ENCODE results near the gene MEF2A.

MEF2A gene

GRCh38 chr15:99633655-99634054, 67.9 kb downstream of the MEF2A start:
- Histone ChIP-seq H3K9me3 (ENCODE audit: control insufficient read depth, low read length) (no peaks in the 10 kb centered on the region), H3K4me1 (ENCODE audit: control insufficient read depth, insufficient read depth, low read length, poor library complexity, severe bottlenecking) (no peaks in the 10 kb centered on the region), H3K36me3 (ENCODE audit: control insufficient read depth, insufficient read depth, low read length) (peaks cover 8% of the 10 kb centered on the region), H3K27me3 (replicated peaks; ENCODE audit: control insufficient read depth, insufficient read depth, low read length, poor library complexity, severe bottlenecking) (no peaks in the 10 kb centered on the region), H3K4me3 (ENCODE audit: insufficient read depth, low read depth, low read length, poor library complexity, severe bottlenecking) (no peak overlapping the region), H3K27ac (ENCODE audit: insufficient read depth, low read length, poor library complexity, severe bottlenecking) (no peak overlapping the region)
- DNase-seq: no peak

- no peak overlapping the region for H3K27ac ChIP-seq (ENCODE audit: insufficient read depth, low read length, poor library complexity, severe bottlenecking)
- no peak for DNase-seq
- H3K9me3 ChIP-seq (ENCODE audit: control insufficient read depth, low read length): no peaks in the 10 kb centered on the region
- peaks cover 8% of the 10 kb centered on the region for H3K36me3 ChIP-seq (ENCODE audit: control insufficient read depth, insufficient read depth, low read length)
- no peaks in the 10 kb centered on the region for H3K27me3 ChIP-seq (replicated peaks; ENCODE audit: control insufficient read depth, insufficient read depth, low read length, poor library complexity, severe bottlenecking)
- H3K4me3 ChIP-seq (ENCODE audit: insufficient read depth, low read depth, low read length, poor library complexity, severe bottlenecking): no peak overlapping the region
- no peaks in the 10 kb centered on the region for H3K4me1 ChIP-seq (ENCODE audit: control insufficient read depth, insufficient read depth, low read length, poor library complexity, severe bottlenecking)
Observed at GRCh38 chr15:99634576-99634975, 68.8 kb downstream of the MEF2A start.

- H3K36me3 ChIP-seq (ENCODE audit: control insufficient read depth, insufficient read depth, low read length): peaks cover 8% of the 10 kb centered on the region
- DNase-seq: no peak
Observed at GRCh38 chr15:99635145-99635544, 69.4 kb downstream of the MEF2A start.

GRCh38 chr15:99635794-99636193, 70.0 kb downstream of the MEF2A start:
- Histone ChIP-seq H3K36me3 (ENCODE audit: control insufficient read depth, insufficient read depth, low read length) (peaks cover 8% of the 10 kb centered on the region), H3K9me3 (ENCODE audit: control insufficient read depth, low read length) (no peaks in the 10 kb centered on the region), H3K27ac (ENCODE audit: insufficient read depth, low read length, poor library complexity, severe bottlenecking) (no peak overlapping the region), H3K27me3 (replicated peaks; ENCODE audit: control insufficient read depth, insufficient read depth, low read length, poor library complexity, severe bottlenecking) (no peaks in the 10 kb centered on the region), H3K4me3 (ENCODE audit: insufficient read depth, low read depth, low read length, poor library complexity, severe bottlenecking) (no peak overlapping the region), H3K4me1 (ENCODE audit: control insufficient read depth, insufficient read depth, low read length, poor library complexity, severe bottlenecking) (no peaks in the 10 kb centered on the region)
- DNase-seq: no peak

More at GRCh38 chr15:99635145-99635544, 69.4 kb downstream of the MEF2A start:
- no peak overlapping the region for H3K27ac ChIP-seq (ENCODE audit: insufficient read depth, low read length, poor library complexity, severe bottlenecking)
- H3K27me3 ChIP-seq (replicated peaks; ENCODE audit: control insufficient read depth, insufficient read depth, low read length, poor library complexity, severe bottlenecking): no peaks in the 10 kb centered on the region
- H3K4me1 ChIP-seq (ENCODE audit: control insufficient read depth, insufficient read depth, low read length, poor library complexity, severe bottlenecking): no peaks in the 10 kb centered on the region
- no peak overlapping the region for H3K4me3 ChIP-seq (ENCODE audit: insufficient read depth, low read depth, low read length, poor library complexity, severe bottlenecking)
- H3K9me3 ChIP-seq (ENCODE audit: control insufficient read depth, low read length): no peaks in the 10 kb centered on the region

GRCh38 chr15:99644913-99645542, 79.2 kb downstream of the MEF2A start:
- H3K4me3 ChIP-seq (ENCODE audit: insufficient read depth, low read depth, low read length, poor library complexity, severe bottlenecking): no peak overlapping the region

GRCh38 chr15:99645543-99645935, 79.8 kb downstream of the MEF2A start:
- no peaks in the 10 kb centered on the region for H3K4me1 ChIP-seq (ENCODE audit: control insufficient read depth, insufficient read depth, low read length, poor library complexity, severe bottlenecking)
- H3K36me3 ChIP-seq (ENCODE audit: control insufficient read depth, insufficient read depth, low read length): peaks cover 29% of the 10 kb centered on the region
- H3K27me3 ChIP-seq (replicated peaks; ENCODE audit: control insufficient read depth, insufficient read depth, low read length, poor library complexity, severe bottlenecking): no peaks in the 10 kb centered on the region

More at GRCh38 chr15:99644913-99645542, 79.2 kb downstream of the MEF2A start:
- peaks cover 29% of the 10 kb centered on the region for H3K36me3 ChIP-seq (ENCODE audit: control insufficient read depth, insufficient read depth, low read length)
- no peaks in the 10 kb centered on the region for H3K27me3 ChIP-seq (replicated peaks; ENCODE audit: control insufficient read depth, insufficient read depth, low read length, poor library complexity, severe bottlenecking)
- no peaks in the 10 kb centered on the region for H3K4me1 ChIP-seq (ENCODE audit: control insufficient read depth, insufficient read depth, low read length, poor library complexity, severe bottlenecking)
- no peaks in the 10 kb centered on the region for H3K9me3 ChIP-seq (ENCODE audit: control insufficient read depth, low read length)
- DNase-seq: no peak
- no peak overlapping the region for H3K27ac ChIP-seq (ENCODE audit: insufficient read depth, low read length, poor library complexity, severe bottlenecking)

GRCh38 chr15:99645951-99646350, 80.2 kb downstream of the MEF2A start:
- H3K27ac ChIP-seq (ENCODE audit: insufficient read depth, low read length, poor library complexity, severe bottlenecking): no peak overlapping the region
- H3K27me3 ChIP-seq (replicated peaks; ENCODE audit: control insufficient read depth, insufficient read depth, low read length, poor library complexity, severe bottlenecking): no peaks in the 10 kb centered on the region
- no peak overlapping the region for H3K4me3 ChIP-seq (ENCODE audit: insufficient read depth, low read depth, low read length, poor library complexity, severe bottlenecking)
- no peaks in the 10 kb centered on the region for H3K9me3 ChIP-seq (ENCODE audit: control insufficient read depth, low read length)
- peaks cover 28% of the 10 kb centered on the region for H3K36me3 ChIP-seq (ENCODE audit: control insufficient read depth, insufficient read depth, low read length)
- H3K4me1 ChIP-seq (ENCODE audit: control insufficient read depth, insufficient read depth, low read length, poor library complexity, severe bottlenecking): no peaks in the 10 kb centered on the region
- no peak for DNase-seq

More at GRCh38 chr15:99645543-99645935, 79.8 kb downstream of the MEF2A start:
- DNase-seq: no peak
- Histone ChIP-seq H3K9me3 (ENCODE audit: control insufficient read depth, low read length) (no peaks in the 10 kb centered on the region), H3K27ac (ENCODE audit: insufficient read depth, low read length, poor library complexity, severe bottlenecking) (no peak overlapping the region), H3K4me3 (ENCODE audit: insufficient read depth, low read depth, low read length, poor library complexity, severe bottlenecking) (no peak overlapping the region)

- Histone ChIP-seq H3K36me3 (ENCODE audit: control insufficient read depth, insufficient read depth, low read length) (peaks cover 19% of the 10 kb centered on the region), H3K4me1 (ENCODE audit: control insufficient read depth, insufficient read depth, low read length, poor library complexity, severe bottlenecking) (no peaks in the 10 kb centered on the region), H3K9me3 (ENCODE audit: control insufficient read depth, low read length) (no peaks in the 10 kb centered on the region), H3K4me3 (ENCODE audit: insufficient read depth, low read depth, low read length, poor library complexity, severe bottlenecking) (no peak overlapping the region), H3K27me3 (replicated peaks; ENCODE audit: control insufficient read depth, insufficient read depth, low read length, poor library complexity, severe bottlenecking) (no peaks in the 10 kb centered on the region), H3K27ac (ENCODE audit: insufficient read depth, low read length, poor library complexity, severe bottlenecking) (no peak overlapping the region)
- no peak for DNase-seq
Observed at GRCh38 chr15:99651023-99651807, 85.4 kb downstream of the MEF2A start.

- DNase-seq: no peak
- Histone ChIP-seq H3K4me3 (ENCODE audit: insufficient read depth, low read depth, low read length, poor library complexity, severe bottlenecking) (no peak overlapping the region), H3K4me1 (ENCODE audit: control insufficient read depth, insufficient read depth, low read length, poor library complexity, severe bottlenecking) (no peaks in the 10 kb centered on the region), H3K36me3 (ENCODE audit: control insufficient read depth, insufficient read depth, low read length) (peaks cover 4% of the 10 kb centered on the region), H3K27ac (ENCODE audit: insufficient read depth, low read length, poor library complexity, severe bottlenecking) (no peak overlapping the region), H3K9me3 (ENCODE audit: control insufficient read depth, low read length) (no peaks in the 10 kb centered on the region), H3K27me3 (replicated peaks; ENCODE audit: control insufficient read depth, insufficient read depth, low read length, poor library complexity, severe bottlenecking) (no peaks in the 10 kb centered on the region)
Observed at GRCh38 chr15:99656205-99656604, 90.4 kb downstream of the MEF2A start.

- Histone ChIP-seq H3K36me3 (ENCODE audit: control insufficient read depth, insufficient read depth, low read length) (no peaks in the 10 kb centered on the region), H3K9me3 (ENCODE audit: control insufficient read depth, low read length) (no peaks in the 10 kb centered on the region), H3K4me3 (ENCODE audit: insufficient read depth, low read depth, low read length, poor library complexity, severe bottlenecking) (no peak overlapping the region), H3K4me1 (ENCODE audit: control insufficient read depth, insufficient read depth, low read length, poor library complexity, severe bottlenecking) (no peaks in the 10 kb centered on the region), H3K27me3 (replicated peaks; ENCODE audit: control insufficient read depth, insufficient read depth, low read length, poor library complexity, severe bottlenecking) (no peaks in the 10 kb centered on the region), H3K27ac (ENCODE audit: insufficient read depth, low read length, poor library complexity, severe bottlenecking) (no peak overlapping the region)
- no peak for DNase-seq
Observed at GRCh38 chr15:99657996-99658395, 92.2 kb downstream of the MEF2A start.

Measured in effector memory CD4-positive, alpha-beta T cell (primary cell).